Smooth muscle cell (in vitro differentiated cells): ENCODE measurements around the gene CFAP299. TPM values are rescaled to one million over a fixed set of nuclear protein-coding genes. Genes with fewer than 3 reads are reported as not detected.

Experiments
- DNase-seq: peaks from one replicate; lab custom pipeline; 2025; ENCODE audit not compliant: unreplicated experiment; lab: John Stamatoyannopoulos, UW
- H2AFZ ChIP-seq: fragments of 200-600 bp; sonication (generic); 2 replicates; pipeline ENCODE4 v1.6.0; 2016; ENCODE audit warnings: antibody characterized with exemption, low read depth, mild to moderate bottlenecking
- H3F3A ChIP-seq: fragments of 200-600 bp; sonication (generic); 2 replicates; pipeline ENCODE4 v1.6.0; 2017; ENCODE audit warnings: antibody characterized with exemption, low read depth
- H3K27ac ChIP-seq: fragments of 200-600 bp; sonication (generic); 2 replicates; pipeline ENCODE4 v1.5.1; 2016; ENCODE audit warnings: low read depth, mild to moderate bottlenecking
- H3K27me3 ChIP-seq: fragments of 200-600 bp; sonication (generic); 2 replicates; pipeline ENCODE4 v1.6.1; 2016; ENCODE audit warnings: low read depth, mild to moderate bottlenecking
- H3K36me3 ChIP-seq: fragments of 200-600 bp; sonication (generic); 2 replicates; pipeline ENCODE4 v1.5.1; 2016; ENCODE audit warnings: low read depth
- H3K4me1 ChIP-seq: fragments of 200-600 bp; sonication (generic); 2 replicates; pipeline ENCODE4 v1.5.1; 2016; ENCODE audit warnings: low read depth
- H3K4me2 ChIP-seq: fragments of 200-600 bp; sonication (generic); 2 replicates; pipeline ENCODE4 v1.6.0; 2016; ENCODE audit warnings: mild to moderate bottlenecking
- H3K4me3 ChIP-seq: fragments of 200-600 bp; sonication (generic); 2 replicates; pipeline ENCODE4 v1.5.1; 2016; ENCODE audit warnings: mild to moderate bottlenecking
- H3K79me2 ChIP-seq: fragments of 200-600 bp; sonication (generic); 2 replicates; pipeline ENCODE4 v1.6.0; 2016; ENCODE audit warnings: low read depth, mild to moderate bottlenecking
- H3K9ac ChIP-seq: fragments of 200-600 bp; sonication (generic); 2 replicates; pipeline ENCODE4 v1.6.0; 2016; ENCODE audit warnings: low read depth
- H3K9me3 ChIP-seq: fragments of 200-600 bp; sonication (generic); replicated peaks from 2 replicates; pipeline ENCODE4 v1.5.1; 2016; ENCODE audit warnings: low read depth
- H4K20me1 ChIP-seq: fragments of 200-600 bp; sonication (generic); 2 replicates; pipeline ENCODE4 v1.6.0; 2016; ENCODE audit warnings: low read depth
- WGBS: methylation state at CpG from one replicate; pipeline ENCODE4 v1.1.7; 2016; ENCODE audit warnings: low lambda C conversion rate; 5-methylcytosine and 5-hydroxymethylcytosine counted together
- polyA plus RNA-seq: library from polyadenylated mRNA; unstranded; fragments of >200 nt; fragmentation: Nextera tagmentation; extraction: Ambion mirVana; gene quantifications from 2 replicates; pipeline ENCODE4 v1.2.1, GENCODE V29; 2016
- total RNA-seq: library from RNA; depleted of rRNA; stranded (reverse); fragments of >200 nt; gene quantifications from 2 replicates; pipeline ENCODE4 v1.2.3, GENCODE V29; 2014
- TF ChIP-seq, protein P1 (sequence below): fragments of 200-600 bp; sonication (generic); IDR thresholded peaks from 2 replicates; pipeline ENCODE4 v1.5.1; 2017; ENCODE audit warnings: borderline replicate concordance, mild to moderate bottlenecking, antibody characterized with exemption; ENCODE audit not compliant: insufficient read depth, poor library complexity, severe bottlenecking

Gene CFAP299
- total and polyA plus RNA-seq, 2 experiments from 2014 or later, result not detected

DNA sequence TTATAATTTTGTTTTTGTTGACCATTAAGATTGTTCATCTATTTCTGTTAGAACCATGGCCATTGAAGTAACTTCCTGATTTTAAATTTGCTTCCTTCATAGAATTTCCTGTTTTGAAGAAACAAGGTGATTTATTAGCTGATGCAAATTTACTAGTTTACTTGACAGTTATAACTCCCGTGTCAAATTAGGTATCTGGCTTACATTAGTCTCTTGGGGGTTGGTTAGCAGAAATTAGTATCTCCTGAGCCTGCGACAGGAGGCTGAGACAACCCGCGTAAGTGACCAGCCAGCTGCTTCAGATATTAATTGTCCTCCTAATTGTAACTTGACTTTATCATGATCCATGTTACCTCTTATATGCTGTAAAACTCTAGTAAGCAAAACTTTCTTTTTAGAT lies 154.3 kb downstream of the CFAP299 start:
- Histone ChIP-seq H2AFZ (no peak overlapping the region), H3K79me2 (no peaks in the 10 kb centered on the region), H3K27ac (no peak overlapping the region), H3K36me3 (no peaks in the 10 kb centered on the region), H3K4me3 (no peak overlapping the region), H3K27me3 (no peaks in the 10 kb centered on the region), H3K4me2 (no peak overlapping the region), H4K20me1 (no peaks in the 10 kb centered on the region), H3F3A (no peaks in the 10 kb centered on the region), H3K4me1 (peaks cover 7% of the 10 kb centered on the region), H3K9ac (no peak overlapping the region), H3K9me3 (no peaks in the 10 kb centered on the region)
- TF ChIP-seq, protein P1, sequence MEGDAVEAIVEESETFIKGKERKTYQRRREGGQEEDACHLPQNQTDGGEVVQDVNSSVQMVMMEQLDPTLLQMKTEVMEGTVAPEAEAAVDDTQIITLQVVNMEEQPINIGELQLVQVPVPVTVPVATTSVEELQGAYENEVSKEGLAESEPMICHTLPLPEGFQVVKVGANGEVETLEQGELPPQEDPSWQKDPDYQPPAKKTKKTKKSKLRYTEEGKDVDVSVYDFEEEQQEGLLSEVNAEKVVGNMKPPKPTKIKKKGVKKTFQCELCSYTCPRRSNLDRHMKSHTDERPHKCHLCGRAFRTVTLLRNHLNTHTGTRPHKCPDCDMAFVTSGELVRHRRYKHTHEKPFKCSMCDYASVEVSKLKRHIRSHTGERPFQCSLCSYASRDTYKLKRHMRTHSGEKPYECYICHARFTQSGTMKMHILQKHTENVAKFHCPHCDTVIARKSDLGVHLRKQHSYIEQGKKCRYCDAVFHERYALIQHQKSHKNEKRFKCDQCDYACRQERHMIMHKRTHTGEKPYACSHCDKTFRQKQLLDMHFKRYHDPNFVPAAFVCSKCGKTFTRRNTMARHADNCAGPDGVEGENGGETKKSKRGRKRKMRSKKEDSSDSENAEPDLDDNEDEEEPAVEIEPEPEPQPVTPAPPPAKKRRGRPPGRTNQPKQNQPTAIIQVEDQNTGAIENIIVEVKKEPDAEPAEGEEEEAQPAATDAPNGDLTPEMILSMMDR, result no peak
- no peak for DNase-seq
- WGBS, result 82% methylated on average over 4 of the region's 4 CpGs

DNA sequence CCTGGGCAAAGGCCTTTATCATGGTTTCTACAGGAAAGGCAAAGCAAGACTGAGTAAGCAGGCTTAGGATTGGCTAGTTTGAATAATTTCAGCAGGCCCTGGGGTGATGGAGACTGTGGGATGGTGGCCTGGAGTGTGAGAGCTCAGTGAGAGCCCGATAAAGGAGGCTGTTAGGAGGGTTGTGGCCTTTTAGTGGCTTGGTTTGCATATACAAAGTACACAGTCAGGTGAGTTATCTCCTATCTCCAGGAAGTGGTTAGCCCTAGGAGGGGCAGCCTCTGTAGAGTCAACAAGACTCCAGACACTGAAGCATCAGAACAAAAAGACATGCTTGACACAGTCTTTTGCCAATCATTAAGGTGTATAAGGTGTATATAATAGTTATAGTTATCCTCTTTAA lies 157.2 kb downstream of the CFAP299 start:
- Histone ChIP-seq H3K36me3 (no peaks in the 10 kb centered on the region), H4K20me1 (no peaks in the 10 kb centered on the region), H3F3A (no peaks in the 10 kb centered on the region), H3K9ac (no peak overlapping the region), H3K4me1 (peaks cover 7% of the 10 kb centered on the region), H2AFZ (no peak overlapping the region), H3K27ac (no peak overlapping the region), H3K27me3 (no peaks in the 10 kb centered on the region), H3K4me3 (no peak overlapping the region), H3K4me2 (no peak overlapping the region), H3K9me3 (no peaks in the 10 kb centered on the region), H3K79me2 (no peaks in the 10 kb centered on the region)
- WGBS, result 84% methylated on average over 1 of the region's 1 CpG
- no peak for DNase-seq
- TF ChIP-seq, protein P1, result no peak

DNA sequence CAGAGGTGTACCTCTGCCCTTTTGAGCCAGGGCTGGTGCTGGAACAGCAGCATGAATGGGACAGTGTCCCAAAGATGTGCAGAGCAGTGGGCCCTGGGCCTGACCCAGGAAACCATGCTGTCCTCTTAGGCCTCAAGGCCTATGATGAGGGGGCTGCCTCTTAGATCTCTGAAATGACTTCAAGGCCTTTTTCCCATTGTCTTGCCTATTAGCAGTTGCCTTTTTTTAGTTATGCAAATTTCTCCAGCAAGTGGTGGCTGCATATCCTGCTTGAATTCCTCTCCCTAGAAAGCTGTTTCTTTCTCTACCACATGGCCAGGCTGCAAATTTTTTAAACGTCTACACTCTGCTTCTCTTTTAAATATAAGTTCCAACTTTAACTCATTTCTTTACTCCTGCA lies 160.3 kb downstream of the CFAP299 start:
- H3K4me1 ChIP-seq, result peaks cover 7% of the 10 kb centered on the region
- no peak overlapping the region for H3K9ac ChIP-seq
- no peaks in the 10 kb centered on the region for H3K27me3 ChIP-seq
- no peak for DNase-seq
- no peak overlapping the region for H3K4me2 ChIP-seq
- H4K20me1 ChIP-seq, result no peaks in the 10 kb centered on the region
- H3K36me3 ChIP-seq, result no peaks in the 10 kb centered on the region
- H2AFZ ChIP-seq, result no peak overlapping the region
- 52% methylated on average over 1 of the region's 1 CpG for WGBS
- no peak overlapping the region for H3K4me3 ChIP-seq
- no peaks in the 10 kb centered on the region for H3K9me3 ChIP-seq
- no peak overlapping the region for H3K27ac ChIP-seq
- H3F3A ChIP-seq, result no peaks in the 10 kb centered on the region
- TF ChIP-seq, protein P1, result no peak
- H3K79me2 ChIP-seq, result no peaks in the 10 kb centered on the region

DNA sequence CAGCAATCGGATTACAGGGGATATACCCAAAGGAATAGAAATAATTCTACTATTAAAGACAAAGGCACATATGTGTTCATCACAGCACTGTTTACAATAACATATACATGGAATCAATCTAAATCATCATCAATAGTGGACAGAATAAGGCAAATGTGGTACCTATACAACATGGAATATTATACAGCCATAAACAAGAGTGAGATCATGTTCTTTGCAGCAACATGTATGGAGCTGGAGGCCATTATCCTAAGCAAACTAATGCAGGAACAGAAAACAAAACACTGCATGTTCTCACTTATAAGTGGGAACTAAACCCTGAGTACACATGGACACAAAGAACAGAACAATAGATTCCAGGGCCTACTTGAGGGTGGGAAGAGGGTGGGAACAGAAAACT lies 163.2 kb downstream of the CFAP299 start:
- Histone ChIP-seq H2AFZ (no peak overlapping the region), H3K4me1 (no peaks in the 10 kb centered on the region), H3F3A (no peaks in the 10 kb centered on the region), H3K4me3 (no peak overlapping the region), H3K79me2 (no peaks in the 10 kb centered on the region), H3K9me3 (no peaks in the 10 kb centered on the region), H3K9ac (no peak overlapping the region), H4K20me1 (no peaks in the 10 kb centered on the region), H3K4me2 (no peak overlapping the region), H3K36me3 (no peaks in the 10 kb centered on the region), H3K27me3 (no peaks in the 10 kb centered on the region), H3K27ac (no peak overlapping the region)
- WGBS, result 100% methylated on average over 1 of the region's 1 CpG
- TF ChIP-seq, protein P1, result no peak
- no peak for DNase-seq
